Inflammatory macrophage (primary cell): ENCODE data around the gene PLCG1.

Experiments
- DNase-seq, 2 donors: peaks; one replicate each; pipeline ENCODE4 v3.0.0-alpha.2; 2020 to 2022

PLCG1 gene

GRCh38 chr20:41142919-41143318, 5.6 kb downstream of the PLCG1 start:
- DNase-seq: no peak

DNA sequence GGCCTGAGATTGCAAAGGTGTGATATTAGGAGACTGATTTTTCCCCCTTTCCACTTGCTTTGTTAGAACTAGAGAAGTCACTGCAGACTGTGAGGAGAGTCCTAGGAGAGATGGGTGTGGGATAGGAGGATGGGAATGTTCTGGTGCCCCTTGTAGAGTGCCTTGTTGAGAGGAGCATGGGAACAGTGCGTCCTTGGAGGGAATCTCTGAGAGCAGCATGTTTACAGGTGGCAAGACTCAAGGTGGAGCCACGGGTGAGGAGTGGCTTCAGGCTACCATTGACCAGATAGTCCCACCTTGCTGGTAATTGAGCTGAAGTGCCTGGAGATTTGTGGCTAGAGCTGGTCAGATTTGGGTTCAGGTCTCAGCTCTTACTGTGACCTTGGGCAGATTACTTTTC, 6.0 kb downstream of the PLCG1 start:
- no peak for DNase-seq

- DNase-seq: no peak
Measured at GRCh38 chr20:41145317-41145716, 8.0 kb downstream of the PLCG1 start.

DNA sequence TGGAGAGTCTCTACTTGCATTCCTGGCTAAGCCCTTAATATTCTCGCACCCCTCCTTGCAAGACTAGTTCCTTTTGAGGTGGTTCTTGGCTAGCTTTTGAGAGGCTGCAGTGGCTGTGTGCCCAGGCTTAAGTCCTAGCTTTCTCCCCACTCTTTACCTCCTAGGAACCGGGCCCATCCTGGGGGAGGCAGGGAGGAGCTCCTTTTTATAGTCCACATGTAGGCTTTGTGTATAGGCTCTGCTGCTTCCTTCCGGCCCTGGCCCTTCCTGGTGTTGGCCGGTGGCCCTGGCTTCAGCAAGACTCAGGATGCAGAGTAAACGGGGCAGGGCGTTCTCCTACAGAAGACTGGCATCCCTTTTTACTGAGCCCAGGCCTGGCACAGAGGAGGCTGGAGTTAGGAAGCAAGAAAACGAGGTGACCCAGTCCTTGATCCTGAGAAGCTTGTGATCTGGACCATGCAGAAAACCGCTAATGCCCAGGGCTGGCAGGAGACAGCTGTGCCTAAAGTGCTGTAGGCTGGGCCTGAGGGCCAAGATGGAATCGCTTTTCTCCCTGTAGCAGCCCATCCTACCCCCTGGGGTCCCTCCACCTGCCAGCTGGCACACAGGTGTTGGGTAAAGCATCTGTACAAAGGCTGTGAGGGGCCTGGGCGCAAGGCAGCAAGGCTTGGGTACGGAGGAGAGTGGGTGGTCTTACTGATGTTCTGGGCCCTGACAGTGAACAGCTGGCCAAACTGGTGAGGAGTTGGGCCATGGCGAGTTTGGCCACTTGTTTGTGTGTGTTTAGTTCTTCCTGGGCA, 8.7 kb downstream of the PLCG1 start:
- no peak for DNase-seq

DNA sequence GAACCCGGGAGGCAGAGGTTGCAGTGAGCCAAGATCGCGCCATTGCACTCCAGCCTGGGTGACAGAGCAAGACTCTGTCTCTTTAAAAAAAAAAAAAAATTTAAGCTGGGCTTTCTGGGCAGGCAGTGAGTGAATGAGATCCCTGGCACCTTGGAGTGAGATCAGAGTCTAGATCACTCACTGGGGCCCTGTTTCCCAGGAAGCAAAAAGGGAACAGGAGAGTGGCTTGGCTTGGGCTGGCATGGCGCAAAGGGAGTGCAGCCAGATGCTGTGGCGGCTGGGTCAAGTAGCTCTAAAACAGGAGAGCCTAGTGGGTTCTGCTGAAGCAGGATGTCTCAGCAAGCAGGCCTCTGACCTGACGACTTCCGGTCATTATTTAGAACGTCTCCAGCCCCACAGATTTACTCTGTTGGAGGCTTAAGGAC, 10.4 kb downstream of the PLCG1 start:
- no peak for DNase-seq

GRCh38 chr20:41148942-41149341, 11.6 kb downstream of the PLCG1 start:
- DNase-seq: no peak

DNA sequence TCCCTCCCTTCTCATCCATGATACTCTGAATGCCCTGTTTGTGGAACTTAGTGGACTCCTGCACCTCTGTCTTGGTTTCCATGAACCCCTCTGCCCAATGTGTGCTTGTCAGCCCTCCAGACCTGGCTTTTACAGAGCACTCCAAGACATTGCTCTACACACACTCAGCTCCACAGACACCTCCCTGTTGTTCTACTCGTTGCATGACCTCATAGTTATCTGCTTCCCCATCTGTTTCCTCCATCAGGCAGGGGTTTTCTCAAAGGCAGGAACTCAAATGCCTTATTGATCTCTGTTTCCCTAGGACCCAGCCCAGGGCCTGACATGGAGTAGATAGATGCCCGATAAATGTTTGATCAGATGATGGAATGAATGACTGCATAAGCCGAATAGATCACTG, 13.3 kb downstream of the PLCG1 start:
- no peak for DNase-seq

DNA sequence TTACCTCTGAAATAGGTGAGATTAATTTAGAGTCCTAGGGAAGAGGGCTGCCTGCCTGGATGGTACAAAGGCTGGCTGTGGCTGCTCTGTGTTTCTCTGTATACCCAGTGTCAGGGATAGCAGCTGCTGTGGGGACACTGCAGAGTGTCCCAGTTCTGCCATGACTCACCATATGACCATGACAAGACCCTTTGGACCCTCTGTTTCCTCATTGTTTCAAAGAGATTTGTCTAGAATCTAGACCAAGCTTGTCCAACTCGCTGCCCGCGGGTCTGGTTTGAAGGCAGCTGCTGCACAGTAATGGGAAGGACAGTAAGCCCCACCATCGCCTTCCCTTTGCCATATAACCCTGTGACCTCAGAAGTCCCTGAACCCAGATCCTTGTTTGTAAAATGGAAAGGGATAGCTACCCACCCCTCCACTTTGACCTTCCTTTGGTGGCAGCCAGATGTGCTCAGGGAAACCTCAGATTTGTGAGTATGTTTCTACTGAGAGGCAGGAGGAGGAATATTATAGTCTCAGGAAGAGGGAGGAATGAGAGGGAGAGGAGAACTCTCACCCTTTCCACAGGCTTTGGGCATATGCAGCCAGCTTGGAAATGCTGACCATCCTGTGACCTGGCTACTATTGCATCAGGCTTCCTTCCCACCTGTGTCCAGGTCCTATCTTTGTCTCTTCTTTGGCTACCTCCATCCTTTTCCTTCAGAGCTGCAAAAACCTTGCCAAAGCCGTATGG, 14.0 kb downstream of the PLCG1 start:
- DNase-seq: no peak

GRCh38 chr20:41152108-41152757, 14.9 kb downstream of the PLCG1 start:
- no peak for DNase-seq

DNA sequence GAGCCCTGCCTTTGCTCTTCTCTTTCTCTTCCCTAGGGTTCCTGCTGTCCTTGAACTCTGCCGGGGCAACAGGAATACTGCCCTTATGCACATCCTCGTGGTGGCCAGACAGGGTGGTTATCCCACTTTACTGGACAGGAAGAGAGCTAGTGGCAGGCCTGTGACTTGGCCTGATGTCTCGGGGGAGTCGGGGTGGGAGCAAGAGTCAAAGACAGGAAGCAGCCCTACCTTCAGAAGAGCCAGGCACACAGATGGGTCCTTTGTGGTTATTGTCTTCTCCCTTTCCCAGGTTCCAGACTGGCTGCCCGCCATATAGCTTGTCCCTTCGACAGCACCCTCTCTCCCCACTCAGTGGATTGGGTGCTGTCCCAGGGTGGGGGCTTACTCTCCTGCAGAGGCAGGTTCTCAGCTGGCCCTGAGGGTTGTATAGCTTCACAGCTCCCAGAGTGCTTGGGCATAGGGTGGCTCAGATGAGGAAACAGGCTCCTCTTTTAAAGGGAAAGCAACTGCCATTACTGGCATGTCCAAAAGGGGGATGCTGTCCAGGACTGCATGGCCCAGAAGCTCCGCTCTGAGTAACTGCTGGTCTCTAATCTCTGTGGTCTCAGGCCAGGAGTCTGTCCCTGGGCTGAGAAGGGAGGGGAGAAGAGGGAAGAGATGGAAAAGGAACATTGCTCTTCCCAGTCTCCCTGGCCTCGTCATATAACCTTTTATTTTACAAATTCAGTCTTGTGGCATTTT, 17.3 kb downstream of the PLCG1 start:
- no peak for DNase-seq

DNA sequence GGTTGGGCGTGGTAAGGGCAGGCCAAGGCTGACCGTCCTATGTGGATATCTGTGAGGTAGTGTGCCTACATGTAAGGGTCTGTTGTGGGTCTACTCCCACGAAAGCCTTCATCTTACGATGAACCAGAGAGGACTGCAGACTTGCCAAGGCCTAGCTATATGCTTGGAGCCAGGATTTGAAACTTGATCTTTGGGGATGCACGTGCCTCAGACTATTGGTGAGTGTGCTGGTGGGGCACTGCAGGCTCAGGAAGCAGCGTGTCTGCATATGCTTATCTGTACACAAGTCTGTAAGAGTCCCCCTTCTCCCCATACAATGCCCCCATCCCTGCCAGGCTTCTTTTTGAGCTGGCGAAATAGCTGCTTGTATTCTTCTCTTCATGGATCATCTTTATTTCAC, 17.9 kb downstream of the PLCG1 start:
- no peak for DNase-seq

- DNase-seq: no peak
Measured at GRCh38 chr20:41158082-41158625, 20.8 kb downstream of the PLCG1 start.

DNA sequence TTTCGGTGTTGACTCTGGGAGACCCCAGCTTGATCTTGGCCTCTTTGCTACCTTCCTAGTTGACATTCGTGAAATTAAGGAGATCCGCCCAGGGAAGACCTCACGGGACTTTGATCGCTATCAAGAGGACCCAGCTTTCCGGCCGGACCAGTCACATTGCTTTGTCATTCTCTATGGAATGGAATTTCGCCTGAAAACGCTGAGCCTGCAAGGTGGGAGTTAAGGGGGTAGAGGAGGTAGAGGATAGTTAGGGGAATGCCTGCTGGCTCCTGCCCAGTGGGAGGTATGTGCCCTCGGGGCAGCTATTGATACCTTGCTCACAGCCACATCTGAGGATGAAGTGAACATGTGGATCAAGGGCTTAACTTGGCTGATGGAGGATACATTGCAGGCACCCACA, 22.2 kb downstream of the PLCG1 start:
- no peak for DNase-seq

- no peak for DNase-seq
Measured at GRCh38 chr20:41160686-41161085, 23.3 kb downstream of the PLCG1 start.

- DNase-seq: no peak
Measured at GRCh38 chr20:41161886-41162285, 24.5 kb downstream of the PLCG1 start.

- DNase-seq: no peak
Measured at GRCh38 chr20:41162396-41162795, 25.1 kb downstream of the PLCG1 start.

GRCh38 chr20:41163821-41164220, 26.5 kb downstream of the PLCG1 start:
- DNase-seq: no peak

GRCh38 chr20:41165001-41165882, 27.9 kb downstream of the PLCG1 start:
- no peak for DNase-seq

GRCh38 chr20:41166201-41167117, 29.1 kb downstream of the PLCG1 start:
- no peak for DNase-seq

- no peak for DNase-seq
Measured at GRCh38 chr20:41167118-41167470, 29.8 kb downstream of the PLCG1 start.
